Esophagus (tissue), 2 donors: ENCODE data around the gene FKBP1A. TPM values are rescaled to one million over a fixed set of nuclear protein-coding genes. Genes with fewer than 3 reads are reported as not detected.

Experiments used
- H3K27ac ChIP-seq, 2 donors: one replicate each; pipeline ENCODE4 v1.5.1; 2013; ENCODE audit warnings: low read depth in 2 of 2, mild to moderate bottlenecking in 2 of 2, inconsistent platforms in 1 of 2, low read length in 1 of 2, moderate library complexity in 1 of 2
- H3K27me3 ChIP-seq, 2 donors: one replicate each; pipeline ENCODE4 v1.6.1; 2013; ENCODE audit warnings: low read length in 2 of 2, control low read depth in 1 of 2, mild to moderate bottlenecking in 1 of 2; ENCODE audit not compliant: insufficient read depth in 2 of 2, control insufficient read depth in 1 of 2
- H3K36me3 ChIP-seq, 2 donors: one replicate each; pipeline ENCODE4 v1.6.1; 2013; ENCODE audit warnings: low read length in 1 of 2; ENCODE audit not compliant: control insufficient read depth in 2 of 2, insufficient read depth in 2 of 2
- H3K4me1 ChIP-seq, 2 donors: one replicate each; pipeline ENCODE4 v1.6.1; 2013; ENCODE audit warnings: low read length in 1 of 2; ENCODE audit not compliant: control insufficient read depth in 2 of 2, insufficient read depth in 2 of 2
- H3K4me3 ChIP-seq, 2 donors: one replicate each; pipeline ENCODE4 v1.5.1; 2013; ENCODE audit warnings: low read length in 2 of 2, mild to moderate bottlenecking in 2 of 2, low read depth in 1 of 2, moderate library complexity in 1 of 2
- H3K9me3 ChIP-seq, 2 donors: one replicate each; pipeline ENCODE4 v1.6.1; 2013; ENCODE audit warnings: mild to moderate bottlenecking in 2 of 2, low read depth in 1 of 2, low read length in 1 of 2, moderate library complexity in 1 of 2; ENCODE audit not compliant: control insufficient read depth in 2 of 2, insufficient read depth in 1 of 2
- WGBS, 2 donors: extraction: QIAGEN DNeasy Blood & Tissue Kit; methylation state at CpG; one replicate each; pipeline ENCODE4 v1.1.7; 2013; 5-methylcytosine and 5-hydroxymethylcytosine counted together
- polyA plus RNA-seq, 2 donors: library from polyadenylated mRNA; stranded (reverse); fragments of 200-250 nt; gene quantifications; one replicate each; pipeline ENCODE4 v1.2.3, GENCODE V29; 2013
- donor health status: healthy with polysubstance abuse.
- donor health status: Bipolar disorder and iron deficiency.

Gene FKBP1A
- polyA plus RNA-seq, 2 donors, result 106 to 157 TPM

DNA sequence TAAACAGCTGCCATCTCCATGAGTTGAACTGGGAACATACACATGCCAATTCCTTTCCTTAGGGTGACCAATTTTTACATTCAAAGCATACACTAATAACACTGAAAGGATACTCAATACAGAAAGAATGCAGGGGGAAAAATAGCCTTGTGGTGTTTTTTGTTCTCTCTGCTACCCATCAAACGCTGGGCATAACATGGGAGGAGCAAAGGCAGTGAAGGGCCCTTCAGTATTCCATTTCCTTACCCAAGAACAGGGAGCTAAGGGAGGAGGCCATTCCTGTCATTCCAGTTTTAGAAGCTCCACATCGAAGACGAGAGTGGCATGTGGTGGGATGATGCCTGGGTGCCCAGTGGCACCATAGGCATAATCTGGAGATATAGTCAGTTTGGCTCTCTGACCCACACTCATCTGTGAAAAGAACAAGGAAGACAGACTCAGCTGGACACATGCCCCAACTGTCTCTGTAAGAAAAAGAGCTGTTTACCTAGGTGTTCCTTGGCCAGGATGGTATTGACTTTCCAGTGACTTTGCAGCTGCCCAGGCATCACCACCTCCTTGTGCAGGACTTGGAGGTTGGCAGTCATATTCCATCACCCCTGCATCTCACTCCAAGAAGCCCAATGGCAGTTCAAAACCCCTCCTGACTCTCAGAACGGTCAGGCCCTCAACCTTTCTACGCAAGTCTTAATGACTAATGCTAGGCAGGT, 20.9 kb downstream of the FKBP1A start:
- Histone ChIP-seq H3K27ac (peak overlapping the region in 1 of 2 donors; percentile 20), H3K36me3 (peaks cover 10 to 16% of the 10 kb centered on the region in 2 donors), H3K4me1 (peaks cover 0 to 2% of the 10 kb centered on the region in 2 donors), H3K4me3 (no peak overlapping the region), H3K9me3 (no peaks in the 10 kb centered on the region), H3K27me3 (no peaks in the 10 kb centered on the region)
- WGBS, 2 donors, result 84 to 92% methylated on average over 5 of the region's 5 CpGs

DNA sequence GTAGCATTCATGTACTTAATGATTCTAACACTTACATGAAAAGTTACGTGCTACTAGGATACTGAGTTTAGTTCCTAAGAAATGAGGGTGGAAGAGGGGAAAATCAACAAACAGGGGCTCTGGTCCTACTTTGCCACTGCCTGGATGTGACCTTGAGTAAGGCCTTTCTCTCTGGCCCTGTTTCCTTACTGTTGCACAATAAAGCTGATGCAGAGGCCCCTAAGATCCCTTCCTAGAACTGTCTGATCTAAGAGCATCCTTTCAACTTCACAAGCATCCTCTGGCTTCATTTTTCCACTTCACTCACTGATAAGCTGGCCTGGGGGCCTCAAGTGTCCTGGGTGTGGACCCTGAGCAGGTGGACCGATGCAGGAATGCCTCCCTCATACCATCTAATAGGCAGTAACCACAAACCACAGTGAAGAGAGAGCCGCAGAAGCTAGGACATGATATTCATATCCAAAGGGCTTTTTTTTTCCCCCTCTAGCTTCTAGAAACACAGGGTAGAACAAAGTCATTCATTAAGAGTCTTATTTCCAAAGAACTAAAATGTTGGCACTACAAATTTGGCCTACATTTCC, 21.6 kb downstream of the FKBP1A start:
- H3K4me1 ChIP-seq, result peaks cover 0 to 2% of the 10 kb centered on the region in 2 donors
- 82% methylated on average over 3 of the region's 3 CpGs for WGBS, 2 donors
- peaks cover 10 to 16% of the 10 kb centered on the region in 2 donors for H3K36me3 ChIP-seq
- no peak overlapping the region for H3K4me3 ChIP-seq
- no peaks in the 10 kb centered on the region for H3K27me3 ChIP-seq
- H3K9me3 ChIP-seq, result no peaks in the 10 kb centered on the region
- H3K27ac ChIP-seq, result peak overlapping the region in 1 of 2 donors; percentile 9

DNA sequence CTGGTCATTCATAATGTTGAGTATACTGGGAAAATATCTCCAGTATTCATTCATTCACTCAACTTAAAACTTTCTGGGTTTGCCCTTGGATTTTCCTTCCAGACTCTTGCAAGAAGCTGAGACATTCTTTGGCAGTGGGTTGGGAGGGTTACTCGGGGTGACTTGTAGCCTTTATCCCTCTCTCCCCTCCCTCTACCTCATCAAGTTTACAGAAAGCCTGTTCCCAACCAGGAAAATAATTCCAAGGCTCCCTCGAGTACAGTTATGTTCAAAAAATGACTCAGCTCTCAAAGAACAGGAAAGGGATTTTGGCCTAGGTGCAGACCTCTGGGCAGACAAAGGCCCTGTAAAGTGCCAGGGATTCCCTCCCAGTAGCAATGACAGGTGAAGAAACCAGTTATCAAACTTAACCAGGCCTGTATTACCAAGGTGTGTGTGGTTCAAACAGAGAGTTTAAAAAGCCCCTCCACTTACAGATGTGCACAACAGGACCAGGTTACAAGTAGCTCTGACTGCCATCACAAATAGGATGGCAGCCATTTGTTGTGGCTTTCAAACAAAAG, 22.2 kb downstream of the FKBP1A start:
- Histone ChIP-seq H3K4me1 (peaks cover 0 to 2% of the 10 kb centered on the region in 2 donors), H3K4me3 (no peak overlapping the region), H3K9me3 (no peaks in the 10 kb centered on the region), H3K27me3 (no peaks in the 10 kb centered on the region), H3K27ac (no peak overlapping the region), H3K36me3 (peaks cover 7 to 16% of the 10 kb centered on the region in 2 donors)
- 28 to 29% methylated on average over 2 of the region's 2 CpGs for WGBS, 2 donors

DNA sequence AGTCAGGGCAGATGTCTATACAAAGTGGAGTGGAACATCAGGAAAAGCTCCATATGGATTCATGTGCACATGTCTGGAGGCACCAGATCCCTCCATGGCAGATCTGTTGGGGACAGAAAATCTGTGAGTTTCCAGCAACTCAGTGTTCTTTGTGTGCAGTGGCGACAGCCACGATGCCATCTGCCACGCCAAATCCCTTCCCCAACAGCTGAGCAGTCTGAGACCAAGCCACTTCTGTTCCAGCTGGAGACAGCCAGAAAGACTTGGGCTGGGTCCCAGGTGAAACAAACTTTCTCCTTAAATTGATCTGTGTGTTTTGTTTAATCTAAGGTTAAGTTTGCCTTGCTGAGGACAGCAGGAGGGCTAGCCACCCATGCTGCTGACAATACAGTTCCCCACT, 22.9 kb downstream of the FKBP1A start:
- Histone ChIP-seq H3K27ac (no peak overlapping the region), H3K4me1 (peaks cover 0 to 2% of the 10 kb centered on the region in 2 donors), H3K36me3 (peaks cover 7 to 16% of the 10 kb centered on the region in 2 donors), H3K4me3 (no peak overlapping the region), H3K9me3 (no peaks in the 10 kb centered on the region), H3K27me3 (no peaks in the 10 kb centered on the region)
- 84 to 93% methylated on average over 3 of the region's 3 CpGs for WGBS, 2 donors

DNA sequence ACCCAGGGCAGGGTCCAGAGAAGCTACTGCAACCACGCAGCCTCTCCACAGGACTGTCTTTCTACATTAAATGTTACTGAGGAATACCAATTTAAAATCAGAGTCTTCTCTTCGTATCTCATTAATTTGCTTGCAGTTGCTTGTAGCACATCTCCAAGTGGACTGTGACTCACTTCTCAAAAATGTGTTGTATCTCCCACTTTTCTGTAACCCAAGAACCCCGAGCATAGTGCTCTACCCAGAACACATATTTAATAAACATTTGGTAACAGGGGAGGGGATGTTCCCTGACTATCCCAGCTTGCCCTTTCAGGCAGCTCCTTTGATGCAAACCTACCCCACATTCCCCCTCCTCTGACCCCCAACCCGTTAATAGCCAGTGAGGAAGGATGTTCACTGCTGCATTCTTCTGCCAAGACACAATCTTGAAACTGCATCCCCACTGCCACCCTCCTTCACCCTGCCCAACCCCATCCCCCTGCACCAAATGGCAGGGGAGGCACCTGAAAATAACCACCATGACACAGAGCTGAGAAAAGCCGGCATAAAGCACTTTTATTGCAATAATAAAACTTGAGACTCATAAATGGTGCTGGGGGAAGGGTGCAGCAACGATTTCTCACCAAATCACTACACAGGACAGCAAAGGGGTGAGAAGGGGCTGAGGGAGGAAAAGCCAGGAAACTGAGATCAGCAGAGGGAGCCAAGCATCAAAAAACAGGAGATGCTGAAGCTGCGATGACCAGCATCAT, 24.2 kb downstream of the FKBP1A start:
- Histone ChIP-seq H3K4me3 (no peak overlapping the region), H3K4me1 (peaks cover 0 to 2% of the 10 kb centered on the region in 2 donors), H3K27me3 (no peaks in the 10 kb centered on the region), H3K36me3 (peaks cover 7 to 15% of the 10 kb centered on the region in 2 donors), H3K9me3 (no peaks in the 10 kb centered on the region), H3K27ac (no peak overlapping the region)
- 70 to 76% methylated on average over 7 of the region's 7 CpGs for WGBS, 2 donors

DNA sequence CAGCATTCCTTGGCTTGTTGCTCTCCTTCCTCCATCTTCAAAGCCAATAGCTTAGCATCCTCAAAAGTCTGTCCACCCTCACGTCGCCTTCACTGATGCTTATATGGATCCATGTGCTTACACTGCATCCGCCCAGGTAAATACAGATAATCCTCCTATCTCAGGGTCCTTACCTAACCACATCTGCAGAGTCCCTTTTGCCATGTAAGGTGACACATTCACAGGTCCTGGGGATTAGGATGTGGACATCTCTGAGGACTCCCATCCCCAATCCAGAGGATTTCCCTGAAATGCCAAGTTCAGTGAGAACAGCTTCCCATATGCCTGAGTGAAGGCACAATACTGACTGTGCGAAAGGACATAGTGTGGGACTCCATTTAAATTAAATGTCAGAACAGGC, 25.4 kb downstream of the FKBP1A start:
- 92 to 99% methylated on average over 4 of the region's 4 CpGs for WGBS, 2 donors
- Histone ChIP-seq H3K27me3 (no peaks in the 10 kb centered on the region), H3K36me3 (peaks cover 7 to 15% of the 10 kb centered on the region in 2 donors), H3K27ac (no peak overlapping the region), H3K4me3 (no peak overlapping the region), H3K9me3 (no peaks in the 10 kb centered on the region), H3K4me1 (peaks cover 0 to 2% of the 10 kb centered on the region in 2 donors)

DNA sequence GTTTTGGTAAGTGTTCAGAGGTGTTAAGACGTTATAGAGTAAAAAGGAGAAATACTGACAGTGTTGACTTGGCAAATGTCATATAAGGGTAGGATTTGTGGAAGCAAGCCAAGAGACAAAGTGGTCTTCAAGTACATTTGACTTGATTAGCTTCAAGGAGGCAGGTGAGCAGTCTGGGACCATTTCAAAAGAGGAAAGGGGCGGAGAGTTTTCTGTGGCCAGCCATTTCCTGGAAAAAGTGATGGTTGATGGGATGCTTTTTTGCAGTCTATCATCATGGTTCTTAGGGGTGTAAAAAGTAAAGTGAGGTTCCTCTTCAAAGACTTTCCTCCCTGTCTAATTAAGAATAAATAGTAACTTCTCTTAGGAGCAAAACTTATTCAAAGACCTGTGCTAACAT, 28.7 kb downstream of the FKBP1A start:
- H3K4me3 ChIP-seq, result no peak overlapping the region
- peaks cover 3 to 15% of the 10 kb centered on the region in 2 donors for H3K36me3 ChIP-seq
- H3K4me1 ChIP-seq, result no peaks in the 10 kb centered on the region
- no peaks in the 10 kb centered on the region for H3K27me3 ChIP-seq
- 75 to 78% methylated on average over 2 of the region's 2 CpGs for WGBS, 2 donors
- no peaks in the 10 kb centered on the region for H3K9me3 ChIP-seq
- H3K27ac ChIP-seq, result no peak overlapping the region

DNA sequence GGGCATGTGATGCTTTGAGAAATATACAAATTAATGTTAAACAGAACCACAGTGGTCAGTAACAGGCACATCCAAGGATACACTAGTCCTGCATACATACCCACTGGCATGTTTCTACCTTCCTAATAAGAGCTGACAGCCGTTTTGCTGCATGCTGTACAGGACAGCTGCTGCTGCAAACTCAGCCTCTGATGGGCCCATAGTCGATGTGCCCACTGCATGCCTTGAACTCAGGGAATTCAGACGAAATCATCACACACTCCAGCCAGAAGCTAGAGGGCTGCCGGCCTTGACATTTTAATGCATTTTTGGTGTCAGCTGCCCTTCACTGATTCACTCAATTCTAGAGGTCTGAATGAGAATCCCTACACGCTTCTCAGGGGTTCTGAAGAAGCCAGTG, 29.3 kb downstream of the FKBP1A start:
- Histone ChIP-seq H3K4me1 (no peaks in the 10 kb centered on the region), H3K4me3 (no peak overlapping the region), H3K27ac (no peak overlapping the region), H3K9me3 (no peaks in the 10 kb centered on the region), H3K36me3 (peaks cover 3 to 13% of the 10 kb centered on the region in 2 donors), H3K27me3 (no peaks in the 10 kb centered on the region)
- WGBS, 2 donors, result 82 to 84% methylated on average over 5 of the region's 5 CpGs

DNA sequence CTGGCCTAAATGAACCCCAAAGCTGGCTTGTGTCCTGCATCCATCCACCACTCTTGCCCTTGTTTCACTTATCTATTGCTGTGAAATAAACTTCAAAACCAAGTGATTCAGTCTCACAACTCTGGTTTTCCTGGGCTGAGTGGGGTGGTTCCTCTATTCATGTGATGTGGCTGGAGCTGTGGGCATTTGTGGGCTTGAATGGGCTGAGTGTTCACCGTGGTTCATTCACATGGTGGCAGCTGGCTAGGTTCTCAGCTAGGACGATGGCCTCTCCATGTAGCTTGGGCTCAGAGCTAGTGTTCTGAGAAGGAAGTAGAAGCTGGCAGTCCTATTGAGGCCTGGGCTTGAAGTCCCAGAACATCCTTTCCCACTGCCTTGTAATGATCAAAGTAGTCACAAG, 30.4 kb downstream of the FKBP1A start:
- H3K36me3 ChIP-seq, result peaks cover 3 to 12% of the 10 kb centered on the region in 2 donors
- H3K9me3 ChIP-seq, result no peaks in the 10 kb centered on the region
- H3K4me1 ChIP-seq, result no peaks in the 10 kb centered on the region
- no peaks in the 10 kb centered on the region for H3K27me3 ChIP-seq
- H3K4me3 ChIP-seq, result no peak overlapping the region
- H3K27ac ChIP-seq, result no peak overlapping the region
- WGBS, 2 donors, result 67 to 79% methylated on average over 2 of the region's 2 CpGs
